K562 (cell line): ENCODE results near the gene DDR1. TPM values are rescaled to one million over a fixed set of nuclear protein-coding genes. Genes with fewer than 3 reads are reported as not detected.

Experiments
- ATAC-seq: fragments of 200-7000 bp; cut with Tn5 transposase; 3 replicates; pipeline ENCODE4 v1.9.1; 2020; ENCODE audit warnings: moderate library complexity
- BruUV-seq: library from RNA; stranded (reverse); fragments of 400-500 nt; replicated peaks from 2 replicates; lab custom pipeline; 2021; lab: Mats Ljungman, UMichigan
- CTCF ChIA-PET: fragments of 300-600 bp; formaldehyde crosslinking; extraction: SDS; loops from one replicate; lab custom pipeline; 2021; ENCODE audit warnings: low intra/inter-chr PET ratio; lab: Yijun Ruan, JAX
- POLR2A ChIA-PET: fragments of 300-600, 350-650 bp; sonication (Branson Sonifier 250); formaldehyde crosslinking; extraction: SDS; loops from one replicate; lab custom pipeline; 2021; ENCODE audit warnings: antibody characterized with exemption, inconsistent platforms; lab: Yijun Ruan, JAX
- DNase-seq, 4 experiments: peaks; one replicate each; pipeline versions ENCODE4 v3.0.0 to v3.0.0-alpha.2; 2011 to 2018; ENCODE audit warnings: low spot score in 3 of 4, mixed read lengths in 3 of 4; ENCODE audit errors: extremely low read depth in 1 of 4
- FAIRE-seq: peaks from 2 replicates; lab custom pipeline; 2011; peaks lifted over from hg19 to GRCh38; lab: Jason Lieb, UNC
- H2AFZ ChIP-seq: 2 replicates; pipeline ENCODE4 v1.6.0; 2011; ENCODE audit warnings: low read depth, low read length, control low read depth, inconsistent platforms
- H3K27ac ChIP-seq: fragments of 200-600 bp; 3 replicates; pipeline ENCODE4 v1.8.0; 2011; ENCODE audit warnings: low read depth, mild to moderate bottlenecking, control low read depth, inconsistent platforms, low read length, moderate library complexity, mixed read lengths; ENCODE audit errors: extremely low read depth
- H3K27me3 ChIP-seq, 2 experiments: fragments of 300-600 bp in 1 of 2; 2 replicates in 1 of 2; 3 replicates in 1 of 2; pipeline versions ENCODE4 v1.6.0 to v1.8.0; 2011; ENCODE audit warnings: inconsistent platforms in 2 of 2, low read length in 2 of 2, mild to moderate bottlenecking in 1 of 2, mixed read lengths in 1 of 2, moderate library complexity in 1 of 2; ENCODE audit not compliant: control insufficient read depth in 2 of 2, insufficient read depth in 2 of 2
- H3K36me3 ChIP-seq: fragments of 300-600 bp; 3 replicates; pipeline ENCODE4 v1.8.0; 2011; ENCODE audit warnings: mild to moderate bottlenecking, low read length, inconsistent platforms; ENCODE audit not compliant: control insufficient read depth, insufficient read depth
- H3K4me1 ChIP-seq, 2 experiments: fragments of 200-600 bp in 1 of 2; replicated peaks in 1 of 2; 2 replicates in 1 of 2; 3 replicates in 1 of 2; pipeline versions ENCODE4 v1.5.1 to v1.8.0; 2011; ENCODE audit warnings: inconsistent platforms in 2 of 2, low read length in 2 of 2, mild to moderate bottlenecking in 1 of 2, mixed read lengths in 1 of 2, moderate library complexity in 1 of 2; ENCODE audit not compliant: control insufficient read depth in 2 of 2, insufficient read depth in 2 of 2
- H3K4me2 ChIP-seq: 2 replicates; pipeline ENCODE4 v1.6.1; 2011; ENCODE audit warnings: low read length, control low read depth, inconsistent platforms, mixed read lengths; ENCODE audit not compliant: insufficient read depth
- H3K4me3 ChIP-seq: fragments of 200-600 bp; sonication (generic), shearing (Covaris generic); 2 replicates; pipeline ENCODE4 v1.5.1; 2016; ENCODE audit warnings: control low read depth, inconsistent platforms
- H3K79me2 ChIP-seq: fragments of 200-600 bp; 3 replicates; pipeline ENCODE4 v1.8.0; 2011; ENCODE audit warnings: low read length, inconsistent platforms; ENCODE audit not compliant: control insufficient read depth, insufficient read depth
- H3K9ac ChIP-seq, 2 experiments: 2 replicates each; pipeline versions ENCODE4 v1.6.0 to v1.6.1; 2011; ENCODE audit warnings: low read depth in 2 of 2, low read length in 2 of 2, control low read depth in 1 of 2, inconsistent platforms in 1 of 2, mild to moderate bottlenecking in 1 of 2, mixed read lengths in 1 of 2; ENCODE audit not compliant: insufficient read depth in 1 of 2
- H3K9me1 ChIP-seq: one replicate; pipeline ENCODE4 v1.6.0; 2011; ENCODE audit warnings: inconsistent platforms, mild to moderate bottlenecking, low read length, moderate library complexity; ENCODE audit not compliant: control insufficient read depth, insufficient read depth
- H3K9me3 ChIP-seq: replicated peaks from 2 replicates; pipeline ENCODE4 v1.5.1; 2011; ENCODE audit warnings: low read depth, low read length, inconsistent platforms; ENCODE audit not compliant: control insufficient read depth, insufficient read depth
- H4K20me1 ChIP-seq: replicated peaks from 2 replicates; pipeline ENCODE4 v1.6.1; 2011; ENCODE audit warnings: low read length, inconsistent platforms, mixed read lengths; ENCODE audit not compliant: control insufficient read depth, insufficient read depth
- ARID2 ChIP-seq: fragments of 450-650 bp; IDR thresholded peaks from 2 replicates; pipeline ENCODE4 v1.6.1; 2017; ENCODE audit warnings: antibody characterized with exemption, mild to moderate bottlenecking
- EGR1 ChIP-seq: fragments of 450-650 bp; conservative IDR thresholded peaks from 2 replicates; pipeline ENCODE4 v1.6.1; 2017; ENCODE audit warnings: mild to moderate bottlenecking
- ELF4 ChIP-seq: fragments of 450-650 bp; formaldehyde crosslinking; IDR thresholded peaks from 2 replicates; pipeline ENCODE4 v1.4.0; 2022; ENCODE audit warnings: missing genetic modification characterization
- FOXK2 ChIP-seq, 2 experiments: fragments of 450-650 bp; IDR thresholded peaks in 1 of 2; conservative IDR thresholded peaks in 1 of 2; 2 replicates each; pipeline ENCODE4 v1.6.1; 2016; ENCODE audit warnings: low read depth in 2 of 2, mild to moderate bottlenecking in 1 of 2
- MCM7 ChIP-seq, 2 experiments: fragments of 450-650 bp; IDR thresholded peaks; 2 replicates each; pipeline ENCODE4 v1.6.1; 2016 to 2018
- PHTF2 ChIP-seq: fragments of 250-450 bp; sonication (Bioruptor Pico); IDR thresholded peaks from 2 replicates; pipeline ENCODE4 v1.5.0; 2021; ENCODE audit warnings: mild to moderate bottlenecking
- SMARCA4 ChIP-seq: fragments of 450-650 bp; IDR thresholded peaks from 2 replicates; pipeline ENCODE4 v1.6.1; 2016
- SMARCA5 ChIP-seq: fragments of 450-650 bp; IDR thresholded peaks from 2 replicates; pipeline ENCODE4 v1.6.1; 2016
- TAF15 ChIP-seq: fragments of 200-400 bp; formaldehyde crosslinking; IDR thresholded peaks from 2 replicates; pipeline ENCODE4 v1.6.1; 2017; ENCODE audit warnings: mild to moderate bottlenecking, low read depth, low read length, moderate library complexity
- TEAD1 ChIP-seq, 2 experiments: fragments of 450-650 bp in 1 of 2; sonication (generic) in 1 of 2; formaldehyde crosslinking; IDR thresholded peaks; 2 replicates each; pipeline versions ENCODE4 v1.4.0 to v1.8.0; 2020 to 2022; ENCODE audit warnings: mild to moderate bottlenecking in 2 of 2, missing genetic modification reagents in 1 of 2
- ZC3H4 ChIP-seq: sonication (generic); formaldehyde crosslinking; IDR thresholded peaks from 2 replicates; pipeline ENCODE4 v1.9.0; 2021; ENCODE audit warnings: missing genetic modification reagents, borderline replicate concordance
- ZFX ChIP-seq: sonication (generic); formaldehyde crosslinking; IDR thresholded peaks from 2 replicates; pipeline ENCODE4 v1.8.0; 2022; ENCODE audit warnings: mild to moderate bottlenecking, missing genetic modification reagents, moderate library complexity
- ZNF668 ChIP-seq: fragments of 250-450 bp; sonication (Bioruptor Pico); IDR thresholded peaks from 2 replicates; pipeline ENCODE4 v1.8.0; 2022; ENCODE audit warnings: mild to moderate bottlenecking, inconsistent platforms
- WGBS: fragments of 100-300 bp; shearing (Covaris generic); methylation state at CpG from one replicate; pipeline ENCODE4 v1.1.6; 2016; ENCODE audit warnings: low coverage, mixed read lengths; ENCODE audit not compliant: insufficient coverage; ENCODE audit errors: missing lambda C conversion rate; 5-methylcytosine and 5-hydroxymethylcytosine counted together
- in situ Hi-C: fragments of 300-500 bp; cut with MboI; formaldehyde crosslinking; loops from 4 replicates; pipeline ENCODE4 v1.15.0; 2018; ENCODE audit warnings: inconsistent platforms, mixed read lengths
- intact Hi-C: fragments of 100-400 bp; cut with micrococcal nuclease; formaldehyde crosslinking; loops from 2 replicates; pipeline ENCODE4 v1.14.2; 2022
- polyA plus RNA-seq, 8 experiments: library from polyadenylated mRNA; depleted of rRNA in 4 of 8; stranded (reverse) in 5 of 8; unstranded in 3 of 8; fragments of >200 nt; fragmentation: Nextera tagmentation in 2 of 8; fragmentation: Illumina TruSeq in 1 of 8; extraction: Ambion mirVana in 2 of 8; extraction: Trizol in 1 of 8; gene quantifications; 2 replicates each; pipeline versions ENCODE4 v1.2.1 to v1.2.3, GENCODE V29; 2011 to 2014; ENCODE audit warnings: inconsistent platforms in 1 of 8, missing spikeins in 1 of 8
- total RNA-seq, 7 experiments: library from RNA; depleted of rRNA in 6 of 7; stranded (reverse); fragments of >200 nt in 6 of 7; fragmentation: Illumina TruSeq in 2 of 7; extraction: Trizol in 2 of 7; gene quantifications; 2 replicates each; pipeline versions ENCODE4 v1.2.1 to v1.2.3, GENCODE V29; 2011 to 2021; ENCODE audit warnings: low replicate concordance in 1 of 7
- TF ChIP-seq, protein P1 (sequence below), 2 experiments: fragments of 450-650 bp; conservative IDR thresholded peaks; 2 replicates each; pipeline ENCODE4 v1.6.1; 2017; ENCODE audit warnings: mild to moderate bottlenecking in 2 of 2, moderate library complexity in 2 of 2
- TF ChIP-seq, protein P2 (sequence below): conservative IDR thresholded peaks from 2 replicates; pipeline ENCODE4 v1.6.1; 2011; ENCODE audit warnings: low read depth, mild to moderate bottlenecking, low read length; ENCODE audit not compliant: control insufficient read depth

Gene DDR1
- total and polyA plus RNA-seq, 9 of the 15 experiments (the other 6 are each of a cell fraction or from before 2014, with no cell fraction given) = 1.4 to 44.6 (median 12.2) TPM

- no peak for TF ChIP-seq PHTF2 (CRISPR knock-in tag)
- TF ChIP-seq SMARCA4 = 0 out of 2 replicates have a peak, but pooled peaks have one; percentile 25
Observed at GRCh38 chr6:30884521-30885480, 482 bp downstream of the DDR1 start (continued).

DNA sequence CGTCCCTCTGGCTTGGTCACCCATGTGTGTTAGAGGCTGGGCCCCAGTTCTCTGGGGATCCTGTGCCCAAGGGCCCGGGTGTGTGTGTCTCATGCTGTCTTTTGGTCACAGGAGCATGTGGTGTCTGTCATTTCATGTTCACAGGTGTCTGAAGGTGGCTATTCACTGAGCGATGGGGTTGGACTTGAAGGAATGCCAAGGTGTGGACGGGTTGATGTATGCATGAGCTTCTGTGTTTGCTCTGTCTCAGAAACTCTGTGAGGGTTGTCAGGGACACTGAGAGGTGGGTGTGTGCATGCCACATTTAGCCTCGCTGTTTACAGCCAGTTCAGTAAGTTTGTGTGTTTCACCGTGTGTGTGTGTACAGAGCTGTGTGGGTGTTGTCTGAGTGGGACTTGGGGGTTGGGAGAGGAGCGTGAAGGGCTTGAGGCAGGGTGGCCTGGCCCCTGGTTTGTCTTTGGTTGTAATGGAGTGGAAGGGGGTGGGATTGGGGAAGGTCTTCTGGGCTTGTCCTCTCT is 1.2 kb downstream of the DDR1 start:
- H3K4me3 ChIP-seq = peak overlapping the region; percentile 54
- H3K79me2 ChIP-seq = peaks cover 43% of the 10 kb centered on the region
- WGBS = 20% methylated on average over 7 of the region's 7 CpGs
- POLR2A ChIA-PET = interaction anchor here (0.6 to 2.4 kb wide), 6 partner anchors 9 to 285 kb away, joined by 3 to 15 read pairs (median 4); no protein-coding TSS in a partner anchor
- no TSS peak for BruUV-seq
- H2AFZ ChIP-seq = peak overlapping the region; percentile 68
- intact Hi-C loops (no loop called here), in situ Hi-C loops (no loop called here)
- CTCF ChIA-PET = interaction anchor here (1.9 kb wide), 1 partner anchor 57 kb away, joined by 6 read pairs; no protein-coding TSS in a partner anchor
- peaks cover 3% of the 10 kb centered on the region for H3K9me1 ChIP-seq
- H3K27ac ChIP-seq = peak overlapping the region; percentile 70
- DNase-seq (peak in 2 of 4 experiments; percentile 11 to 36), ATAC-seq (peak; percentile 3), FAIRE-seq (peak; percentile 82)
- peak overlapping the region; percentile 62 to 94 for H3K9ac ChIP-seq
- H3K4me2 ChIP-seq = peak overlapping the region; percentile 96
- no peaks in the 10 kb centered on the region for H3K27me3 ChIP-seq
- H3K9me3 ChIP-seq = no peaks in the 10 kb centered on the region
- peaks cover 19% of the 10 kb centered on the region; the same call in 2 of the 3 replicates for H3K36me3 ChIP-seq
- peaks cover 9% of the 10 kb centered on the region; the same call in 1 of the 2 replicates for H4K20me1 ChIP-seq
- peaks cover 53 to 71% of the 10 kb centered on the region in 2 experiments for H3K4me1 ChIP-seq
- TF ChIP-seq, protein P1, sequence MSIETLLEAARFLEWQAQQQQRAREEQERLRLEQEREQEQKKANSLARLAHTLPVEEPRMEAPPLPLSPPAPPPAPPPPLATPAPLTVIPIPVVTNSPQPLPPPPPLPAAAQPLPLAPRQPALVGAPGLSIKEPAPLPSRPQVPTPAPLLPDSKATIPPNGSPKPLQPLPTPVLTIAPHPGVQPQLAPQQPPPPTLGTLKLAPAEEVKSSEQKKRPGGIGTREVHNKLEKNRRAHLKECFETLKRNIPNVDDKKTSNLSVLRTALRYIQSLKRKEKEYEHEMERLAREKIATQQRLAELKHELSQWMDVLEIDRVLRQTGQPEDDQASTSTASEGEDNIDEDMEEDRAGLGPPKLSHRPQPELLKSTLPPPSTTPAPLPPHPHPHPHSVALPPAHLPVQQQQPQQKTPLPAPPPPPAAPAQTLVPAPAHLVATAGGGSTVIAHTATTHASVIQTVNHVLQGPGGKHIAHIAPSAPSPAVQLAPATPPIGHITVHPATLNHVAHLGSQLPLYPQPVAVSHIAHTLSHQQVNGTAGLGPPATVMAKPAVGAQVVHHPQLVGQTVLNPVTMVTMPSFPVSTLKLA (conservative IDR thresholded peaks at IDR 0.05) = no peak
- TF ChIP-seq SMARCA5 (peak; percentile 33; the same call in 1 of the 2 replicates), ARID2 (peak; percentile 35; the same call in 1 of the 2 replicates), PHTF2 (CRISPR knock-in tag) (no peak), TEAD1 (CRISPR knock-in tag; IDR thresholded peaks at IDR 0.05) (0 out of 4 replicates have a peak, but pooled peaks of 1 of the 2 experiments have one; percentile 21), TAF15 (no peak), ZFX (CRISPR knock-in tag) (peak; percentile 18; the same call in 1 of the 2 replicates), ZNF668 (CRISPR knock-in tag) (no peak), EGR1 (peak; percentile 70), ZC3H4 (CRISPR knock-in tag) (0 out of 2 replicates have a peak, but pooled peaks have one; percentile 4), MCM7 (IDR thresholded peaks at IDR 0.05) (0 out of 4 replicates have a peak, but pooled peaks of 1 of the 2 experiments have one; percentile 61), FOXK2 (conservative IDR thresholded peaks at IDR 0.05 in 1 of 2, IDR thresholded peaks at IDR 0.05 in 1 of 2; ENCODE audit: low read depth in 2 of 2) (peak; percentile 35 to 47; a peak in 1 of 4 replicates), ELF4 (CRISPR knock-in tag) (0 out of 2 replicates have a peak, but pooled peaks have one; percentile 59)
- TF ChIP-seq, protein P2, sequence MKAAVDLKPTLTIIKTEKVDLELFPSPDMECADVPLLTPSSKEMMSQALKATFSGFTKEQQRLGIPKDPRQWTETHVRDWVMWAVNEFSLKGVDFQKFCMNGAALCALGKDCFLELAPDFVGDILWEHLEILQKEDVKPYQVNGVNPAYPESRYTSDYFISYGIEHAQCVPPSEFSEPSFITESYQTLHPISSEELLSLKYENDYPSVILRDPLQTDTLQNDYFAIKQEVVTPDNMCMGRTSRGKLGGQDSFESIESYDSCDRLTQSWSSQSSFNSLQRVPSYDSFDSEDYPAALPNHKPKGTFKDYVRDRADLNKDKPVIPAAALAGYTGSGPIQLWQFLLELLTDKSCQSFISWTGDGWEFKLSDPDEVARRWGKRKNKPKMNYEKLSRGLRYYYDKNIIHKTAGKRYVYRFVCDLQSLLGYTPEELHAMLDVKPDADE = peak; percentile 24; the same call in 1 of the 2 replicates
